Keratinocyte (primary cell): ENCODE results near the gene TNS3. TPM values are rescaled to one million over a fixed set of nuclear protein-coding genes. Genes with fewer than 3 reads are reported as not detected.

Experiments
- DNase-seq: peaks from one replicate; pipeline ENCODE4 v3.0.0-alpha.2; 2011; ENCODE audit warnings: low read depth, missing footprints, low spot score
- FAIRE-seq: peaks from 2 replicates; lab custom pipeline; 2011; peaks lifted over from hg19 to GRCh38; lab: Jason Lieb, UNC
- H2AFZ ChIP-seq: 2 replicates; pipeline ENCODE4 v1.6.0; 2012; ENCODE audit warnings: low read length, control low read depth, inconsistent platforms; ENCODE audit not compliant: control insufficient read depth
- H3K27ac ChIP-seq: 2 replicates; pipeline ENCODE4 v1.5.1; 2011; ENCODE audit warnings: low read length; ENCODE audit not compliant: control insufficient read depth, insufficient read depth
- H3K27me3 ChIP-seq: 3 replicates; pipeline ENCODE4 v1.6.0; 2011; ENCODE audit warnings: low read length; ENCODE audit not compliant: control insufficient read depth, insufficient read depth; ENCODE audit errors: extremely low read depth
- H3K36me3 ChIP-seq, 2 experiments: 2 replicates in 1 of 2; 3 replicates in 1 of 2; pipeline ENCODE4 v1.5.1; 2011; ENCODE audit warnings: low read length in 2 of 2, mild to moderate bottlenecking in 1 of 2; ENCODE audit not compliant: control insufficient read depth in 2 of 2, insufficient read depth in 2 of 2; ENCODE audit errors: extremely low read depth in 1 of 2
- H3K4me1 ChIP-seq: 3 replicates; pipeline ENCODE4 v1.5.1; 2011; ENCODE audit warnings: low read length; ENCODE audit not compliant: control insufficient read depth, insufficient read depth; ENCODE audit errors: extremely low read depth
- H3K4me2 ChIP-seq: 3 replicates; pipeline ENCODE4 v1.6.0; 2011; ENCODE audit warnings: low read depth, low read length; ENCODE audit not compliant: control insufficient read depth, insufficient read depth; ENCODE audit errors: extremely low read depth
- H3K4me3 ChIP-seq, 3 experiments: fragments of 200-600 bp in 1 of 3; sonication (generic) in 1 of 3; 2 replicates in 2 of 3; 3 replicates in 1 of 3; pipeline ENCODE4 v1.5.1; 2011 to 2016; ENCODE audit warnings: low read length in 3 of 3, mild to moderate bottlenecking in 3 of 3, control low read depth in 2 of 3, inconsistent platforms in 1 of 3, low read depth in 1 of 3, mixed read lengths in 1 of 3, mixed run types in 1 of 3, moderate library complexity in 1 of 3; ENCODE audit not compliant: control insufficient read depth in 2 of 3, insufficient read depth in 2 of 3; ENCODE audit errors: extremely low read depth in 1 of 3
- H3K79me2 ChIP-seq: 2 replicates; pipeline ENCODE4 v1.6.0; 2012; ENCODE audit warnings: low read length; ENCODE audit not compliant: control insufficient read depth, insufficient read depth
- H3K9ac ChIP-seq: 3 replicates; pipeline ENCODE4 v1.6.0; 2011; ENCODE audit warnings: low read length; ENCODE audit not compliant: control insufficient read depth, insufficient read depth; ENCODE audit errors: extremely low read depth
- H3K9me1 ChIP-seq: 3 replicates; pipeline ENCODE4 v1.6.0; 2011; ENCODE audit warnings: low read length; ENCODE audit not compliant: control insufficient read depth, insufficient read depth; ENCODE audit errors: extremely low read depth
- H3K9me3 ChIP-seq: 2 replicates; pipeline ENCODE4 v1.5.1; 2012; ENCODE audit warnings: low read depth, low read length; ENCODE audit not compliant: control insufficient read depth
- H4K20me1 ChIP-seq: 3 replicates; pipeline ENCODE4 v1.6.0; 2011; ENCODE audit warnings: low read length; ENCODE audit not compliant: control insufficient read depth, insufficient read depth; ENCODE audit errors: extremely low read depth
- EZH2 ChIP-seq: IDR thresholded peaks from one replicate; pipeline ENCODE4 v1.6.1; 2012; ENCODE audit warnings: inconsistent platforms, mild to moderate bottlenecking, low read length, moderate library complexity
- dilution Hi-C: fragments of 300-500 bp; cut with MboI; formaldehyde crosslinking; loops from one replicate; pipeline ENCODE4 v1.7.0; 2020; ENCODE audit warnings: low sequenced_read_pairs; ENCODE audit not compliant: extremely low pct_ligation_motif_present
- polyA plus RNA-seq, 5 experiments: library from polyadenylated mRNA; depleted of rRNA in 3 of 5; stranded (reverse) in 3 of 5; stranded (forward) in 1 of 5; unstranded in 1 of 5; fragments of >200 nt; gene quantifications; 1 replicate in 1 of 5; 2 replicates in 3 of 5; 3 replicates in 1 of 5; pipeline versions ENCODE4 v1.2.1 to v1.2.3, GENCODE V29; 2011 to 2012; ENCODE audit warnings: missing spikeins in 2 of 5, low read depth in 1 of 5, low replicate concordance in 1 of 5
- TF ChIP-seq, protein P1 (sequence below), 3 experiments: IDR thresholded peaks in 1 of 3; conservative IDR thresholded peaks in 1 of 3; optimal IDR thresholded peaks in 1 of 3; 2 replicates in 2 of 3; 3 replicates in 1 of 3; pipeline versions ENCODE3 to v1.5.1; 2011; ENCODE audit warnings: low read length in 3 of 3, mild to moderate bottlenecking in 3 of 3, moderate library complexity in 2 of 3, control low read depth in 1 of 3, inconsistent platforms in 1 of 3; ENCODE audit not compliant: insufficient read depth in 2 of 3; ENCODE audit errors: extremely low read depth in 1 of 3

TNS3 gene
- polyA plus RNA-seq, 1 donor (not counting 4 experiments of a cell fraction or from before 2014, with no cell fraction given): 3.9 TPM

DNA sequence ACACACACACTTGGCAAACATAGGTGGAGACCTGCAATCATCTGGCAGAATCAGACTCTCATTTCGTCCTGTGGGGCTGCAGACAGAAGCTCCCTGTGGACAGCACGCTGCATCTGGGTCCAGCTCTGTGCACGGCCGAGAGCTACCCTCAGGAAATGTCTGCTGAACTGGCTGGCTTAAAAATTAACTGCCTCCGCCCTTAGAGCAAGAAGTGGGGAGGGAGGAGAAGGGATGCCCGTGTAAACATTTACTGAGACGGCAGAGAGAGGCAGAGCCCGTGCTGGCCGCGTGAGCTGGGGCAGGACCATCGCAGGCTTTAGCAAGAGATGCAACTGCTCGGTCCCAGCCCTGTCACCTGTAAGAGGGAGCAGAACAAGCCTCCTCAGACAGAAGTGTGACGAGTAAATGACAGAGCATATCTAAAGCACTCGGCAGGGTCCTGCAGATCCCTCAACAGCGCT, 81.8 kb downstream of the TNS3 start:
- H3K9me1 ChIP-seq: no peaks in the 10 kb centered on the region
- no peak for DNase-seq
- no peaks in the 10 kb centered on the region for H3K36me3 ChIP-seq
- TF ChIP-seq EZH2: no peak
- TF ChIP-seq, protein P1, sequence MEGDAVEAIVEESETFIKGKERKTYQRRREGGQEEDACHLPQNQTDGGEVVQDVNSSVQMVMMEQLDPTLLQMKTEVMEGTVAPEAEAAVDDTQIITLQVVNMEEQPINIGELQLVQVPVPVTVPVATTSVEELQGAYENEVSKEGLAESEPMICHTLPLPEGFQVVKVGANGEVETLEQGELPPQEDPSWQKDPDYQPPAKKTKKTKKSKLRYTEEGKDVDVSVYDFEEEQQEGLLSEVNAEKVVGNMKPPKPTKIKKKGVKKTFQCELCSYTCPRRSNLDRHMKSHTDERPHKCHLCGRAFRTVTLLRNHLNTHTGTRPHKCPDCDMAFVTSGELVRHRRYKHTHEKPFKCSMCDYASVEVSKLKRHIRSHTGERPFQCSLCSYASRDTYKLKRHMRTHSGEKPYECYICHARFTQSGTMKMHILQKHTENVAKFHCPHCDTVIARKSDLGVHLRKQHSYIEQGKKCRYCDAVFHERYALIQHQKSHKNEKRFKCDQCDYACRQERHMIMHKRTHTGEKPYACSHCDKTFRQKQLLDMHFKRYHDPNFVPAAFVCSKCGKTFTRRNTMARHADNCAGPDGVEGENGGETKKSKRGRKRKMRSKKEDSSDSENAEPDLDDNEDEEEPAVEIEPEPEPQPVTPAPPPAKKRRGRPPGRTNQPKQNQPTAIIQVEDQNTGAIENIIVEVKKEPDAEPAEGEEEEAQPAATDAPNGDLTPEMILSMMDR (optimal IDR thresholded peaks at IDR 0.05 in 1 of 3, IDR thresholded peaks at IDR 0.05 in 1 of 3, conservative IDR thresholded peaks at IDR 0.05 in 1 of 3; ENCODE audit: extremely low read depth in 1 of 3, insufficient read depth in 2 of 3, low read length in 3 of 3): no peak
- no peaks in the 10 kb centered on the region for H3K79me2 ChIP-seq
- no peak overlapping the region for H3K4me3 ChIP-seq
- H2AFZ ChIP-seq: no peak overlapping the region
- H3K4me1 ChIP-seq: no peaks in the 10 kb centered on the region
- no peaks in the 10 kb centered on the region for H3K9me3 ChIP-seq
- no peak overlapping the region for H3K27ac ChIP-seq
- no peak for FAIRE-seq
- H3K4me2 ChIP-seq: no peak overlapping the region
- H3K27me3 ChIP-seq: no peaks in the 10 kb centered on the region
- H3K9ac ChIP-seq: no peak overlapping the region
- dilution Hi-C loops: no loop called here
- no peaks in the 10 kb centered on the region for H4K20me1 ChIP-seq

DNA sequence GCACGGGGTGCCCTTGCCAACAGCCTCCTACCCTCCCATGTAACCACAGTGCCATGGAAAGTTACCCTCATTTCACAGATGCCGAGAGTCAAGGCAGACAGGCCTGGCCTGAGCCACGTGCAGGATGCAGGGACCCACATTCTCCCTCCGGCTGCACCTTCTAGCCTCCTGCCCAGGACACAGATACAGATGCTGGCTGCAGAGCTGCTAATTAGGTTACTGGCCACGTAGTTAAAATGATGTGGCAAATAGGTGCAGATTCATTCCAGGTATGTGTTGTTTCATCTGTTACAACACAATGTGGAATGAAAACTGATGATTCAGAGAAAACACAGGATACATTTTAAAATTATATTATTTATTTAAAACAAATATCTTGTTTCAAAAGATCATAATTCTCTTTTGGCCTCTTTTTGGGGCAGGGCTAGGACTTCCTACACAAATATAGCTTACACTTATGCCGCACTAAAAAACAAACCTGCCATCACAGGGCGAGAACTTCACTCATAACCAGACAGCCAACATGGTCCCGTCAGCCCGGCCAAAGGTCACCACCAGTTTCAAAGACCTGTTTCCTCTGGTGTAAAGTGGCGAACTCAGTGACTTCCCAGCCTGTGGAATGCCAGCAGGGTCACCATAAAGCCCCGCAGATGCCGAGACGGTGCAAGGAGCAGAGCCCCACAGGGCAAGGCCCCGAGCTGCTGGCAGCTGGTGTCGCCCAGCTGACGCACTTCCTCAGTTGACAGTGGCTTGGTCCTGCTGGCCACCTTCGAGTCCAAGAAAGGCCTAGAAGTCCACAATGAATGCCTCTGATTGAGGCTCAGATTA, 83.5 kb downstream of the TNS3 start:
- FAIRE-seq: no peak
- dilution Hi-C loops: no loop called here
- Histone ChIP-seq H3K36me3 (no peaks in the 10 kb centered on the region), H3K4me2 (no peak overlapping the region), H3K27me3 (no peaks in the 10 kb centered on the region), H3K4me1 (peaks cover 11% of the 10 kb centered on the region), H3K9me1 (no peaks in the 10 kb centered on the region), H3K9ac (no peak overlapping the region), H3K27ac (no peak overlapping the region), H3K4me3 (no peak overlapping the region), H4K20me1 (no peaks in the 10 kb centered on the region), H3K9me3 (no peaks in the 10 kb centered on the region), H2AFZ (no peak overlapping the region), H3K79me2 (no peaks in the 10 kb centered on the region)
- DNase-seq: no peak
- no peak for TF ChIP-seq EZH2
- TF ChIP-seq, protein P1 (optimal IDR thresholded peaks at IDR 0.05 in 1 of 3, IDR thresholded peaks at IDR 0.05 in 1 of 3, conservative IDR thresholded peaks at IDR 0.05 in 1 of 3; ENCODE audit: extremely low read depth in 1 of 3, insufficient read depth in 2 of 3, low read length in 3 of 3): no peak
